AG09319 (cell line): ENCODE measurements around the gene TRABD2B.

Source experiments
- DNase-seq: peaks from one replicate; pipeline ENCODE4 v3.0.0-alpha.2; 2010; ENCODE audit warnings: low read depth; ENCODE audit errors: extremely low read depth
- CTCF ChIP-seq: IDR thresholded peaks from 2 replicates; pipeline ENCODE4 v1.5.1; 2011; ENCODE audit warnings: low read depth, mild to moderate bottlenecking, inconsistent platforms, low read length, moderate library complexity

Gene TRABD2B

GRCh38 chr1:47941609-47942239 is 55.5 kb downstream of the TRABD2B start:
- TF ChIP-seq CTCF: no peak
- DNase-seq: no peak

GRCh38 chr1:47940779-47941178 is 56.4 kb downstream of the TRABD2B start:
- DNase-seq: no peak

GRCh38 chr1:47940326-47940725 is 56.9 kb downstream of the TRABD2B start:
- TF ChIP-seq CTCF: no peak
- DNase-seq: no peak

More at GRCh38 chr1:47940779-47941178, 56.4 kb downstream of the TRABD2B start:
- no peak for TF ChIP-seq CTCF

- TF ChIP-seq CTCF: no peak
- no peak for DNase-seq
Observed at GRCh38 chr1:47938520-47938919, 58.7 kb downstream of the TRABD2B start.

GRCh38 chr1:47937586-47938254 is 59.5 kb downstream of the TRABD2B start:
- DNase-seq: no peak

GRCh38 chr1:47936916-47937551 is 60.2 kb downstream of the TRABD2B start:
- TF ChIP-seq CTCF: no peak
- no peak for DNase-seq

More at GRCh38 chr1:47937586-47938254, 59.5 kb downstream of the TRABD2B start:
- no peak for TF ChIP-seq CTCF

- no peak for DNase-seq
- TF ChIP-seq CTCF: no peak
Observed at GRCh38 chr1:47935856-47936255, 61.3 kb downstream of the TRABD2B start.
